NCI-H748 (cell line): Measurements from ENCODE around the gene POLR2L.

Experiments
- DNase-seq: peaks from one replicate; lab custom pipeline; 2025; ENCODE audit not compliant: unreplicated experiment; lab: John Stamatoyannopoulos, UW

POLR2L gene

GRCh38 chr11:869399-870126 is 27.2 kb upstream of the POLR2L start:
- DNase-seq: no peak

DNA sequence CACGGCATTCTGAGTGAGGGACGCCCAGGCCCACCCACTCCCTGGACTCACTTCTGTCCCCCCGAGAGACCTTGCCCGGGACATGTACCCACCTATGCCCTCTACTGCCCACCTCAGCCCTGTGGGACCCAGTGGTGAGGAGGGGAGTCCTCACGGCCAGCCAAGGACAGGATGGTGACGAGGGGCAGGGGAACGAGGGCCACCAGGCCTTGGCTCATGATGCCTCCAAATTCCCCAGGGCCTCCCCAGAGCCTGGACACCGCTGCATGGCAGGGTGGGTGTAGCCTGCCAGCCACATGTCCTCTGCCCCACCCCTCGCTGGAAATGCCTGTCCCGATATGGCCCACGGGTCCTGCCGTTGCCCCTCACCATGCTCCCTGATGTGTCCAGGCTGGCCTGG is 26.5 kb upstream of the POLR2L start:
- no peak for DNase-seq

DNA sequence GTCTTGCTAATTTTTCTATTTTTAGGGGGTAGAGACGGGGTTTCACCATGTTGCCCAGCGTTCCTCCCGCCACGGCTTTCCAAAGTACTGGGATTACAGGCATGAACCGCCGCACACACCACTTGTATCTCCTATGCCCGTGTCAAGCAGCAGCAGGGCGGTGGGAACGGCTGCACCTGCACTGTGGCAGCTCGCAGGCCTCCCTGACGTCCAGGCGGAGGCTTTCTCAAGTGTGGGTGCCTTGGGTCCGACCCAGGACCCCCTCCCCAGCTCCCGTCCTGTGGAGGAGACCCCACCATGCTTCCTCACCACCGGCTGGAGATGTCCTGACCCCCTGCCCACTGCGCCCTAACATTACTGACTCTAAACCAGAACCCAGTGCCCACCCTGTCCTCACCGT is 26.1 kb upstream of the POLR2L start:
- no peak for DNase-seq

DNA sequence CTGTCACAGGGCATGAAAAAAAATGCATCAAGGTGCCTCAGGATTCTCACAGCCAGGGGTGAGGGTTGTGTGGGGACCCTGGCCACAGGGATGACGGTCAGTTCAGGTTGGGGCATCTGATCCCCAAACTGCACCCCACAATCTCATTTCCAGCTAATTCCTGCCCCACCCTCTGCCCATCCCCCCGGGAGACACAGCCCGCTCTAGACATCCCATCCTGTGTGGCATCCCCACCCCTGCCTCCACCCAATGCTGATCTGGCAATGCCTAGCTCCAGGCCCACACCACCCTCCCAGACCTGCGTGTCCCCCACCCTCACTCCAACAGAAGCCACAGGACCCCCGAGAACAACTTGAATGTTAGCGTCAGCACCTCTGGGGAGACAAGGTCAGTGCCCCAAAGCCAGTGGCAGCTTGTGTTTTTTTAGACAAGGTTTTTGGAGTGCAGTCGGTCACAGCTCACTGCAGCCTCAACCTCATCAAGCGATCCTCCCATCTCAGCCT is 25.6 kb upstream of the POLR2L start:
- DNase-seq: no peak

GRCh38 chr11:866481-866880 is 24.2 kb upstream of the POLR2L start:
- DNase-seq: no peak

- no peak for DNase-seq
These were observed 23.4 kb upstream of the POLR2L start for GRCh38 chr11:865462-866430.

GRCh38 chr11:864898-865297 is 22.6 kb upstream of the POLR2L start:
- no peak for DNase-seq

DNA sequence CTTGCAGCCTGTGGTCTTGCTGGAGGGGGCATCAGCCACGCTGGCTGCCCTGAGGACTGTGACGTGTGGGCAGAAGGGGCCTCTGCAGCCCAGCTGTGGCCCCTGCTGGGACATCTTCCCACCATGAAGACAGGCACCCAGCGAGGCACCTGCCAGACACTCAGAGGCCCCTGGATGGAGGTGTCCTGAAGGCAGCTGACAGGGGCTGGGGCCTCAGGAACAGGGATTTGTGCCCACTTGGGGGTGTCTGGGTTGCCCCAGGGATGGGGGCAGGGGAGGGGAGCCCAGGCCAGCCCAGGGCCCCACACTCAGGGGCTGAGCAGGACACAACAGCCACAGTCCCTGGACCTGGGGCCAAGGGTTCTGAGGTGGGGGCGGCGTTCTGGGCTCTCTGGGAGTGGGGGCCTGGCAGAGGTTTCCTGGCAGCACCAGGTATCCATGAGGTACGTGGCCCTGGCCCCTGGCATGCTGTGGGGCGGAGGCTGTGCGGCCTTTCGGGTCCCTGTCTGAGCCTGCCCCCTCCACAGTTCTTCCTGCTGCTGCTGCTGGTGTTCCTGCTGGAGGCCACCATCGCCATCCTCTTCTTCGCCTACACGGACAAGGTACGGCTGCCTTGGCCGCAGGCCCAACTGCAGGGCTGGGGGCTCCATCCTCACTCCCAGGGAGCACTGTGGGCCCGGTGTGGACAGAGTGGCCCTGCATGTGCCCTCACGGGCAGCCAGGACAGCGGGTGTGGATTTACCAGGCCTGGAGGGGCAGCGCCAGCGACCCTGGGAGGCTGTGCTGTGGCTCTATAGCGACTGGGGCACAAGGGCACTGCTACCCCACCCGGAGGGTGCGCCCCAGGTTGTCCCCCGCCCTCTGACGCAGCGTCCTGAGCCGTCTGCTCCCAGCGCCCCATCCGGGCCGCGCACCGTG is 21.8 kb upstream of the POLR2L start:
- no peak for DNase-seq

DNA sequence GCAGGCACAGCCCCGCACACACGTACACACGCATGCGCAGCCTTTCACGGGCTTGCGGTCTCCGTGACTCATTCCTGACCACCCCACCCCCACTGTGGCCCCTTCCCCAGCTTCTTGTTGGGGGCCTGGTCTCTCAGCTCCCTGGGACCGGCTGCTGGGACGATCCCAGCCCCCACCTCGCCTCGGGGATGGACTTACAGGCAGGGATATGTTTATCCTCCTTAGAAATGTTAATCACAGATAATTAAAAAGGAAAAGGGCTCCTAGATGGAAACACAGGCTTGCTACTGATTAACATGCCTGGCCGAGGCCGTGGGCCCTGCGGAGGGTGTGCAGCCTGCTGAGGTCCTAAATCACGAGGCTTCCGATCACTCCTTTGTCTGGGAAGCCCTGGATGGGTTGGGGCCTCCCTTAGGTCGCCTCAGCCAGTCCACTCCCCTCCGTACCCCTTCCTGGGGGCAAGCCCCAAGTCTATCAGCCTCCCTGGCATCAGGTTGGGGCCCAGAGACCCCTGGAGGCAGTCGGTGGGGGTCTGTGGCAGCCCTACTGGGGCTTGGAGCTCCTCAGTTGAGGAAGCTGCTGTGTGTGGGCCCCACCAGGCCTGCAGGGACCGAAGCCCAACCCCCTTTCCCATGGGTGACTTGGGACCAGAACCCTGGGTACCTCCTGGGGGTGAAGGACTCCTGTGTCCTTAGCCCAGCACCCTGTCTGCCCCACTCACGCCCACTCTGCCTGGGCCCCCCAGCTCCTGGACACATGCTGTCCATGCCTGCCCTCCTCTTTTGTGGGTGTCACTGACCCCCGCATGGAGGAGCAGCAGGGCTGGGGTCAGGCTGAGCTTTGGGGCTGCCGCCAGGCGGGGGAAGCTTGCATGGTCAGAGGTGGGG is 20.9 kb upstream of the POLR2L start:
- DNase-seq: no peak

DNA sequence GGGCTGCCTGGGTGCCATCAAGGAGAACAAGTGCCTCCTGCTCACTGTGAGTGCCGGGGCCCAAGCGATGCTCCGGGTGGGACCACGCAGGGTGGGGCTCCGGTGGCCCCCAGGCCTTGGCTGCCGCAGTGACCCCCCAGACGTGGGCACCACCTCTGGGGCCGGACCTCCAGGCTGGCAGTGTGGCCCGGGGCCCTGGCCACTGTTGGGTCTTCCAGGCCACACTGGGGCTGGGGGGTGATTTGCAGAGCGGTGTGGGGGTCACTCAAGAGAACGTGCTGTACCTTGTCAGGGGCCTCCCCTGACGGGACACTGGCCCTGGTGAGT is 20.3 kb upstream of the POLR2L start:
- DNase-seq: no peak

- DNase-seq: peak; percentile 28
These were observed 19.8 kb upstream of the POLR2L start for GRCh38 chr11:862081-862661.

DNA sequence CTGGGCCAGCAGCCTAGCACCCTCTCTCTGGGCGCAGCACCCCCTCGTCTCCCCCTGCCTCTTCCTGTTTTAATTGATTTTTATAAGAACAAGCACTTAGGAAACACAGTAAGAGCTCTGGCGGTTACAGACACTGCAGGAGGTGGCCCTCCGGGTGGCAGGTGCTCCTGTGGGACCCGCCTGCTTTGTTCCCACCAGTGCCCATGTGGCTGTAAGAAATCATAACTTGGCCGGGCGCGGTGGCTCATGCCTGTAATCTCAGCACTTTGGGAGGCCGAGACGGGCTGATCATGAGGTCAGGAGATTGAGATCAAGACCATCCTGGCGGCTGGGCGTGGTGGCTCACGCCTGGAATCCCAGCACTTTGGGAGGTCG is 18.8 kb upstream of the POLR2L start:
- DNase-seq: no peak

DNA sequence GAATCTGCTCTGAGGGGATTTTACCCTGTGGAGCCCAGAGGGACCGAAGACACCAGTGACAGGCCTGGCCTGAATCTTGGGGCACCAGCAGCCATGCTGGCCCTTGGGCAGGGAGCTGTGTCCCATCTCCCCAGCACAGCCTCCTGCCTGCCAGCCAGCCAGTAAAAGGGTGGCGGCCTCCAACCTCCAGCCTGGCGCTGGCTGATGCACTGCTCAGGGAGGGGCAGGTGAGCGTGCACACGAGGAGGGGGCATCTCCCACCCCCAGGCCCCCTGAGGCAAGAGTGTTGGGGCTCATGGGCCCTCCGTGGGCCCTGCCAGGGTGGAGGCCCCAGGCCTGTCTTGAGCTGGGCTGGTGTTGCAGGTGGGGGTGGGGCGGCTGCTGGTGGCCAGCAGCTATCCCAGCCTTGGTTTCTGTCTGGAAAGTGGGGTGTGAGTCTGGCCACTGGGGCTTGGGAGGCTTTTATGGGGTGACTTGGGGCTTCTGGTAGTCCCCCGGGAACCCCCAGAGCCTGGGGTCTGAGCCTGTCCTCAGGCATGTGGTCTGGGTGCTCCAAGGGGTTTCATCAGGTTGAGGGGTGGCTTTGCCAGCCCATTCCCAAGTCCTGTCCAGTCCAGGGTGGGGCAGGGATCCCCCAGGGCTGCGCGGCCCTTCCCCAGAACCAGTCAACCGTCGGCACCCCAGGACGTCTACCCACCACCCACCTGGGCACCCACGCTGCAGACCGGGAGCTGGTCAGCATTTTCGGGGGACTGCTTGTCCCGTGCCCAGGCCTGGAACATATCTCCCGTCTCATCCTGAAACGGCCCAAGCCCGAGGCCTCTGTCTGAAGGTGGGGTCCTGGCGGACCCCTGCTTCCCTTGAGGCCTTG is 18.1 kb upstream of the POLR2L start:
- no peak for DNase-seq

- DNase-seq: peak; percentile 78
These were observed 17.2 kb upstream of the POLR2L start for GRCh38 chr11:859394-860131.

DNA sequence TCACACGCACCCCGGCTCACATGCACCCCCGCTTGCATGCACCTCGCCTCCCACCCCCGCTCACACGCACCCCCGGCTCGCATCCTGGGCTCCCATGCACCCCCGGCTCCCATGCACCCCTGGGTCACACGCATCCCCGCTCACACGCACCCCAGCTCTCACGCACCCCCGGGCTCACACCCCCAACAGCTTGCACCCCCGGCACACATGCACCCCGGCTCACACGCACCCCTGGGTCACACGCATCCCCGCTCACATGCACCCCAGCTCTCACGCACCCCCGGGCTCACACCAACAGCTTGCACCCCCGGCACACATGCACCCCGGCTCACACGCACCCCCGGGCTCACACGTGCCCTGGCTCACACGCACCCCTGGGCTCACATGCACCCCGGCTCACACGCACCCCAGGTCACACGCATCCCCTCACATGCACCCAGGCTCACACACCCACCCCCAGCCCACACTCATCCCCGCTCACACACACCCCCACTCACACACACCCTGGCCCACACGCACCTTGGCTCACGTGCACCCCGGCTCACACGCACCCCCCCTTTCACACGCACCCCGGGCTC is 16.5 kb upstream of the POLR2L start:
- DNase-seq: no peak

GRCh38 chr11:858053-858761 is 15.9 kb upstream of the POLR2L start:
- DNase-seq: no peak

- DNase-seq: no peak
These were observed 14.1 kb upstream of the POLR2L start for GRCh38 chr11:856397-856796.
